WTC11 (cell line): ENCODE data around the gene TRIM66. TPM values are rescaled to one million over a fixed set of nuclear protein-coding genes. Genes with fewer than 3 reads are reported as not detected.
A peak's percentile ranks its signal among the peaks of the same experiment; 100 is the strongest.

Experiments
- CBFB ChIP-seq: sonication (generic); formaldehyde crosslinking; IDR thresholded peaks from 2 replicates; pipeline ENCODE4 v1.8.1; 2022; ENCODE audit warnings: mild to moderate bottlenecking, low read depth, missing genetic modification reagents
- CREM ChIP-seq: sonication (generic); formaldehyde crosslinking; IDR thresholded peaks from 2 replicates; pipeline ENCODE4 v1.8.1; 2022; ENCODE audit warnings: mild to moderate bottlenecking, missing genetic modification reagents, moderate library complexity
- ELF4 ChIP-seq: sonication (generic); formaldehyde crosslinking; IDR thresholded peaks from 2 replicates; pipeline ENCODE4 v1.8.1; 2022; ENCODE audit warnings: low read depth, mild to moderate bottlenecking, moderate library complexity, missing genetic modification reagents
- EMX1 ChIP-seq: fragments of 250-450 bp; sonication (Bioruptor Pico); IDR thresholded peaks from 2 replicates; pipeline ENCODE4 v1.8.0; 2021; ENCODE audit warnings: mild to moderate bottlenecking
- FOXP1 ChIP-seq: sonication (generic); formaldehyde crosslinking; IDR thresholded peaks from 2 replicates; pipeline ENCODE4 v1.8.0; 2022; ENCODE audit warnings: missing genetic modification reagents, mild to moderate bottlenecking, moderate library complexity, borderline replicate concordance
- GABPB1 ChIP-seq: sonication (generic); formaldehyde crosslinking; IDR thresholded peaks from 2 replicates; pipeline ENCODE4 v1.8.1; 2023; ENCODE audit warnings: mild to moderate bottlenecking, missing genetic modification reagents
- HMGA2 ChIP-seq: fragments of 250-450 bp; sonication (Bioruptor Pico); IDR thresholded peaks from 2 replicates; pipeline ENCODE4 v1.4.0; 2021; ENCODE audit warnings: mild to moderate bottlenecking, moderate library complexity
- JUN ChIP-seq: sonication (generic); formaldehyde crosslinking; IDR thresholded peaks from 2 replicates; pipeline ENCODE4 v1.8.0; 2023; ENCODE audit warnings: mild to moderate bottlenecking, missing genetic modification reagents
- NFE2L1 ChIP-seq: sonication (generic); formaldehyde crosslinking; IDR thresholded peaks from 2 replicates; pipeline ENCODE4 v1.8.1; 2023; ENCODE audit warnings: missing genetic modification reagents
- NR1H2 ChIP-seq: sonication (generic); formaldehyde crosslinking; IDR thresholded peaks from 2 replicates; pipeline ENCODE4 v1.9.0; 2021; ENCODE audit warnings: mild to moderate bottlenecking, moderate library complexity, missing genetic modification reagents
- PRRX2 ChIP-seq: fragments of 250-450 bp; sonication (Bioruptor Pico); IDR thresholded peaks from 2 replicates; pipeline ENCODE4 v1.8.0; 2021; ENCODE audit warnings: mild to moderate bottlenecking
- SMAD3 ChIP-seq: sonication (generic); formaldehyde crosslinking; IDR thresholded peaks from 2 replicates; pipeline ENCODE4 v1.8.0; 2022; ENCODE audit warnings: missing genetic modification reagents, mild to moderate bottlenecking, borderline replicate concordance
- SMAD4 ChIP-seq: sonication (generic); formaldehyde crosslinking; IDR thresholded peaks from 2 replicates; pipeline ENCODE4 v1.8.0; 2022; ENCODE audit warnings: mild to moderate bottlenecking, missing genetic modification reagents
- SP1 ChIP-seq: sonication (generic); formaldehyde crosslinking; conservative IDR thresholded peaks from 2 replicates; pipeline ENCODE4 v1.8.1; 2022; ENCODE audit warnings: missing genetic modification reagents
- TP53 ChIP-seq: sonication (generic); formaldehyde crosslinking; IDR thresholded peaks from 2 replicates; pipeline ENCODE4 v1.8.1; 2023; ENCODE audit warnings: mild to moderate bottlenecking, missing genetic modification reagents
- ZBTB21 ChIP-seq: sonication (generic); formaldehyde crosslinking; IDR thresholded peaks from 2 replicates; pipeline ENCODE4 v1.8.1; 2023; ENCODE audit warnings: mild to moderate bottlenecking, missing genetic modification reagents, borderline replicate concordance
- ZNF263 ChIP-seq: sonication (generic); formaldehyde crosslinking; IDR thresholded peaks from 2 replicates; pipeline ENCODE4 v1.8.1; 2022; ENCODE audit warnings: low read depth, mild to moderate bottlenecking, moderate library complexity, missing genetic modification reagents
- ZNF317 ChIP-seq: sonication (generic); formaldehyde crosslinking; IDR thresholded peaks from 2 replicates; pipeline ENCODE4 v1.8.1; 2023; ENCODE audit warnings: low read depth, mild to moderate bottlenecking, moderate library complexity, missing genetic modification reagents, borderline replicate concordance
- ZNF423 ChIP-seq: fragments of 250-450 bp; sonication (Bioruptor Pico); IDR thresholded peaks from 2 replicates; pipeline ENCODE4 v2.1.2; 2022; ENCODE audit warnings: mild to moderate bottlenecking, moderate library complexity
- ZNF671 ChIP-seq: fragments of 250-450 bp; sonication (Bioruptor Pico); IDR thresholded peaks from 2 replicates; pipeline ENCODE4 v1.8.0; 2021; ENCODE audit warnings: mild to moderate bottlenecking
- total RNA-seq: library from RNA; stranded (reverse); gene quantifications from 3 replicates; pipeline ENCODE4 v1.2.3, GENCODE V29; 2021
- TF ChIP-seq, protein P1 (sequence below): sonication (generic); formaldehyde crosslinking; IDR thresholded peaks from 2 replicates; pipeline ENCODE4 v1.8.0; 2023; ENCODE audit warnings: missing genetic modification reagents, mild to moderate bottlenecking, borderline replicate concordance
- TF ChIP-seq, protein P2 (sequence below): fragments of 250-450 bp; sonication (Bioruptor Pico); IDR thresholded peaks from 2 replicates; pipeline ENCODE4 v1.9.0; 2021; ENCODE audit warnings: mild to moderate bottlenecking
- TF ChIP-seq, protein P3 (sequence below): fragments of 250-450 bp; sonication (Bioruptor Pico); conservative IDR thresholded peaks from 2 replicates; pipeline ENCODE4 v1.9.0; 2021; ENCODE audit warnings: mild to moderate bottlenecking
- TF ChIP-seq, protein P4 (sequence below): sonication (generic); formaldehyde crosslinking; IDR thresholded peaks from 2 replicates; pipeline ENCODE4 v1.8.1; 2023; ENCODE audit warnings: mild to moderate bottlenecking, moderate library complexity, missing genetic modification reagents
- TF ChIP-seq, protein P5 (sequence below): sonication (generic); formaldehyde crosslinking; IDR thresholded peaks from 2 replicates; pipeline ENCODE4 v1.8.0; 2023; ENCODE audit warnings: mild to moderate bottlenecking, missing genetic modification reagents
- TF ChIP-seq, protein P6 (sequence below): fragments of 250-450 bp; sonication (Bioruptor Pico); IDR thresholded peaks from 2 replicates; pipeline ENCODE4 v2.1.2; 2022; ENCODE audit warnings: mild to moderate bottlenecking, moderate library complexity

The TRIM66 gene
- total RNA-seq, 1 experiment from 2014 or later: 5.6 TPM

DNA sequence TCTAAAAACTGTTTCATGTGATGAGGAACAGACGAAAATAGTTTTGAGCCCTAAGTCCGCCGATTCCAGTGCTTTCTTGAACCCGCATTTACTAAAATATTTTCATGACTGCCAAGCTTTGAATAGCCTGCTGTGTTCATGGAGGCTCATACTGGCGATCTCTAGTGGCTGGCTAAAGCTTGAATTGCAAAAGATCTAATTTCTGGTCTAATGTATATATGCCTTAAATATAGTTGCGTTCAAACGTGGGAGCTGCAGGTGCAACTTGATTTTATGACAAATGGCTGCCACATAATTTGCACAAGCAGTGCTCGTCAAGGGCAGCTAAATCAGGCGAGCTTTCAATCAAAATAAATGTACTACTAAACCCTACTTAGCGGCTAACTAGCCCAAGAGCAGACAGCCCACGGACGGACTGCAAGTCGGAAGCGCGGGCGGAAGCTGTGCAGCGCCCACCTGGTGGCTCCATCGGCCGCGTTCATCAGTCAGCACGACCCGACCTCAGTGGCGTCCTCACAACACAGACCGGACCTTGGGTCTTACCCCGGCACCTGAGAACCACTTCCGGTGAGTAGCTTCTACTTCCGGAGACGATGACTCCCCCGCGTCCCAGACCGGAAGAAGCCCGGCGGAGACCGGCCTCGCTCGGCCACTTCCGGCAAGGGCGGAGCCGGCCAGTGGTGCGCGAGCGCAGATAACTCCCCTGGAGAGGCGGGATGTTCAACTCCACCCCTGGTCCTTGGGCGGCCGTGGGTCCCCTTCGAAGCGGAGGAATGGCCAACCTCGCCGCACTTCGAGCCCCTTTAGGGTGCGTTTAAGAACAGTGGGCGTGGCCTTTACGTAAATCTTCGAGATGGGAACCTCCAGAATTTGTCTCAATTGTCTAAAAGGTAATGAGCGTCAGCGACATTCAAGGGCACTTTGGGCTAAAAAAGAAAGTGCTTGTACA lies 6.2 kb upstream of the TRIM66 start (continued):
- TF ChIP-seq, protein P1, sequence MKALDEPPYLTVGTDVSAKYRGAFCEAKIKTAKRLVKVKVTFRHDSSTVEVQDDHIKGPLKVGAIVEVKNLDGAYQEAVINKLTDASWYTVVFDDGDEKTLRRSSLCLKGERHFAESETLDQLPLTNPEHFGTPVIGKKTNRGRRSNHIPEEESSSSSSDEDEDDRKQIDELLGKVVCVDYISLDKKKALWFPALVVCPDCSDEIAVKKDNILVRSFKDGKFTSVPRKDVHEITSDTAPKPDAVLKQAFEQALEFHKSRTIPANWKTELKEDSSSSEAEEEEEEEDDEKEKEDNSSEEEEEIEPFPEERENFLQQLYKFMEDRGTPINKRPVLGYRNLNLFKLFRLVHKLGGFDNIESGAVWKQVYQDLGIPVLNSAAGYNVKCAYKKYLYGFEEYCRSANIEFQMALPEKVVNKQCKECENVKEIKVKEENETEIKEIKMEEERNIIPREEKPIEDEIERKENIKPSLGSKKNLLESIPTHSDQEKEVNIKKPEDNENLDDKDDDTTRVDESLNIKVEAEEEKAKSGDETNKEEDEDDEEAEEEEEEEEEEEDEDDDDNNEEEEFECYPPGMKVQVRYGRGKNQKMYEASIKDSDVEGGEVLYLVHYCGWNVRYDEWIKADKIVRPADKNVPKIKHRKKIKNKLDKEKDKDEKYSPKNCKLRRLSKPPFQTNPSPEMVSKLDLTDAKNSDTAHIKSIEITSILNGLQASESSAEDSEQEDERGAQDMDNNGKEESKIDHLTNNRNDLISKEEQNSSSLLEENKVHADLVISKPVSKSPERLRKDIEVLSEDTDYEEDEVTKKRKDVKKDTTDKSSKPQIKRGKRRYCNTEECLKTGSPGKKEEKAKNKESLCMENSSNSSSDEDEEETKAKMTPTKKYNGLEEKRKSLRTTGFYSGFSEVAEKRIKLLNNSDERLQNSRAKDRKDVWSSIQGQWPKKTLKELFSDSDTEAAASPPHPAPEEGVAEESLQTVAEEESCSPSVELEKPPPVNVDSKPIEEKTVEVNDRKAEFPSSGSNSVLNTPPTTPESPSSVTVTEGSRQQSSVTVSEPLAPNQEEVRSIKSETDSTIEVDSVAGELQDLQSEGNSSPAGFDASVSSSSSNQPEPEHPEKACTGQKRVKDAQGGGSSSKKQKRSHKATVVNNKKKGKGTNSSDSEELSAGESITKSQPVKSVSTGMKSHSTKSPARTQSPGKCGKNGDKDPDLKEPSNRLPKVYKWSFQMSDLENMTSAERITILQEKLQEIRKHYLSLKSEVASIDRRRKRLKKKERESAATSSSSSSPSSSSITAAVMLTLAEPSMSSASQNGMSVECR (CRISPR knock-in tag): no peak; the same call in 1 of the 2 replicates
- TF ChIP-seq, protein P2, sequence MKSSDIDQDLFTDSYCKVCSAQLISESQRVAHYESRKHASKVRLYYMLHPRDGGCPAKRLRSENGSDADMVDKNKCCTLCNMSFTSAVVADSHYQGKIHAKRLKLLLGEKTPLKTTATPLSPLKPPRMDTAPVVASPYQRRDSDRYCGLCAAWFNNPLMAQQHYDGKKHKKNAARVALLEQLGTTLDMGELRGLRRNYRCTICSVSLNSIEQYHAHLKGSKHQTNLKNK (CRISPR knock-in tag): peak; percentile 35
- no peak for TF ChIP-seq HMGA2 (CRISPR knock-in tag)
- peak; percentile 97 for TF ChIP-seq EMX1 (CRISPR knock-in tag)
- TF ChIP-seq CREM (CRISPR knock-in tag): peak; percentile 76; the same call in 1 of the 2 replicates
- TF ChIP-seq ZNF263 (CRISPR knock-in tag): 0 out of 2 replicates have a peak, but pooled peaks have one; percentile 41
- TF ChIP-seq, protein P3, sequence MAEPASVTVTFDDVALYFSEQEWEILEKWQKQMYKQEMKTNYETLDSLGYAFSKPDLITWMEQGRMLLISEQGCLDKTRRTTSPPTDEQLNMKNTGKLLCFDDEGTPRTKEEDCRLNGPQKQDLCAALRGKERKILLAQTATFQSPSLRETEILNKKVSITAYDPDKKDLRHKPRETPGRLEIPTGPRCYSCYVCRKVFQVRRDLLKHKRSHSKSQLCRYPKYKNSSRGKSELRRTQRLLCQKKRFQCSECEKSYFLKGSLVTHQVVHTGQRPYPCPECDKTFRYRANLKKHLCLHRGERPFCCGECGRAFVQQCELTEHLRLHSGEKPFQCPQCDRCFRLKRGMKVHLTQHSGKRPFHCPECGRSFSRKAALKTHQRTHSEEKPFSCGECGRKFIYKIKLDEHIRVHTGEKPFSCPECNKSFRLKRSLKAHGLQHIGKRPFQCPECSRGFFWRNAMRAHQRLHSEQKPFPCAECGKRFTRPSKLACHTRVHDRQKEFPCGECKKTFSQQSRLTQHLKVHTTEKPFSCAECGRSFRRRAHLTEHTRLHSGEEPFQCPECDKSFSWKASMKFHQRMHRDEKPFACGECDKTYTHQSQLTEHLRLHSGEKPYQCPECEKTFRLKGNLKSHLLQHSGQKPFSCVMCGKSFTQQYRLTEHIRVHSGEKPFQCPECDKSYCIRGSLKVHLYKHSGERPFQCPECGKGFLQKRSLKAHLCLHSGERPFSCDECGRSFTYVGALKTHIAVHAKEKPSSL (CRISPR knock-in tag): peak; percentile 91
- TF ChIP-seq SP1 (CRISPR knock-in tag): peak; percentile 91
- peak; percentile 97 for TF ChIP-seq PRRX2 (CRISPR knock-in tag)
- peak; percentile 72; the same call in 1 of the 2 replicates for TF ChIP-seq NFE2L1 (CRISPR knock-in tag)
- no peak for TF ChIP-seq ZNF423
- peak; percentile 86; the same call in 1 of the 2 replicates for TF ChIP-seq GABPB1 (CRISPR knock-in tag)
- TF ChIP-seq CBFB (CRISPR knock-in tag): peak; percentile 93
- TF ChIP-seq TP53: 0 out of 2 replicates have a peak, but pooled peaks have one; percentile 57
- no peak; the same call in 1 of the 2 replicates for TF ChIP-seq ZBTB21 (CRISPR knock-in tag)
- TF ChIP-seq, protein P4, sequence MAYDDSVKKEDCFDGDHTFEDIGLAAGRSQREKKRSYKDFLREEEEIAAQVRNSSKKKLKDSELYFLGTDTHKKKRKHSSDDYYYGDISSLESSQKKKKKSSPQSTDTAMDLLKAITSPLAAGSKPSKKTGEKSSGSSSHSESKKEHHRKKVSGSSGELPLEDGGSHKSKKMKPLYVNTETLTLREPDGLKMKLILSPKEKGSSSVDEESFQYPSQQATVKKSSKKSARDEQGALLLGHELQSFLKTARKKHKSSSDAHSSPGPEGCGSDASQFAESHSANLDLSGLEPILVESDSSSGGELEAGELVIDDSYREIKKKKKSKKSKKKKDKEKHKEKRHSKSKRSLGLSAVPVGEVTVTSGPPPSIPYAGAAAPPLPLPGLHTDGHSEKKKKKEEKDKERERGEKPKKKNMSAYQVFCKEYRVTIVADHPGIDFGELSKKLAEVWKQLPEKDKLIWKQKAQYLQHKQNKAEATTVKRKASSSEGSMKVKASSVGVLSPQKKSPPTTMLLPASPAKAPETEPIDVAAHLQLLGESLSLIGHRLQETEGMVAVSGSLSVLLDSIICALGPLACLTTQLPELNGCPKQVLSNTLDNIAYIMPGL (CRISPR knock-in tag): peak; percentile 92
- TF ChIP-seq SMAD4: no peak
- TF ChIP-seq, protein P5, sequence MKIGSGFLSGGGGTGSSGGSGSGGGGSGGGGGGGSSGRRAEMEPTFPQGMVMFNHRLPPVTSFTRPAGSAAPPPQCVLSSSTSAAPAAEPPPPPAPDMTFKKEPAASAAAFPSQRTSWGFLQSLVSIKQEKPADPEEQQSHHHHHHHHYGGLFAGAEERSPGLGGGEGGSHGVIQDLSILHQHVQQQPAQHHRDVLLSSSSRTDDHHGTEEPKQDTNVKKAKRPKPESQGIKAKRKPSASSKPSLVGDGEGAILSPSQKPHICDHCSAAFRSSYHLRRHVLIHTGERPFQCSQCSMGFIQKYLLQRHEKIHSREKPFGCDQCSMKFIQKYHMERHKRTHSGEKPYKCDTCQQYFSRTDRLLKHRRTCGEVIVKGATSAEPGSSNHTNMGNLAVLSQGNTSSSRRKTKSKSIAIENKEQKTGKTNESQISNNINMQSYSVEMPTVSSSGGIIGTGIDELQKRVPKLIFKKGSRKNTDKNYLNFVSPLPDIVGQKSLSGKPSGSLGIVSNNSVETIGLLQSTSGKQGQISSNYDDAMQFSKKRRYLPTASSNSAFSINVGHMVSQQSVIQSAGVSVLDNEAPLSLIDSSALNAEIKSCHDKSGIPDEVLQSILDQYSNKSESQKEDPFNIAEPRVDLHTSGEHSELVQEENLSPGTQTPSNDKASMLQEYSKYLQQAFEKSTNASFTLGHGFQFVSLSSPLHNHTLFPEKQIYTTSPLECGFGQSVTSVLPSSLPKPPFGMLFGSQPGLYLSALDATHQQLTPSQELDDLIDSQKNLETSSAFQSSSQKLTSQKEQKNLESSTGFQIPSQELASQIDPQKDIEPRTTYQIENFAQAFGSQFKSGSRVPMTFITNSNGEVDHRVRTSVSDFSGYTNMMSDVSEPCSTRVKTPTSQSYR: 0 out of 2 replicates have a peak, but pooled peaks have one; percentile 15
- peak; percentile 95 for TF ChIP-seq FOXP1
- TF ChIP-seq, protein P6, sequence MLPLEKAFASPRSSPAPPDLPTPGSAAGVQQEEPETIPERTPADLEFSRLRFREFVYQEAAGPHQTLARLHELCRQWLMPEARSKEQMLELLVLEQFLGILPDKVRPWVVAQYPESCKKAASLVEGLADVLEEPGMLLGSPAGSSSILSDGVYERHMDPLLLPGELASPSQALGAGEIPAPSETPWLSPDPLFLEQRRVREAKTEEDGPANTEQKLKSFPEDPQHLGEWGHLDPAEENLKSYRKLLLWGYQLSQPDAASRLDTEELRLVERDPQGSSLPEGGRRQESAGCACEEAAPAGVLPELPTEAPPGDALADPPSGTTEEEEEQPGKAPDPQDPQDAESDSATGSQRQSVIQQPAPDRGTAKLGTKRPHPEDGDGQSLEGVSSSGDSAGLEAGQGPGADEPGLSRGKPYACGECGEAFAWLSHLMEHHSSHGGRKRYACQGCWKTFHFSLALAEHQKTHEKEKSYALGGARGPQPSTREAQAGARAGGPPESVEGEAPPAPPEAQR (CRISPR knock-in tag): peak; percentile 37; the same call in 1 of the 2 replicates
- peak; percentile 86; the same call in 1 of the 2 replicates for TF ChIP-seq SMAD3 (CRISPR knock-in tag)
- TF ChIP-seq NR1H2: no peak
- TF ChIP-seq ZNF317 (CRISPR knock-in tag): 0 out of 2 replicates have a peak, but pooled peaks have one; percentile 50
- no peak; the same call in 1 of the 2 replicates for TF ChIP-seq ELF4 (CRISPR knock-in tag)
- TF ChIP-seq ZNF671 (CRISPR knock-in tag): peak; percentile 96
- no peak for TF ChIP-seq JUN (CRISPR knock-in tag)
